GM10266 (cell line): Measurements from ENCODE around the gene ATP2C1.

Source experiments
- DNase-seq: peaks from one replicate; pipeline ENCODE4 v3.0.0; 2012; ENCODE audit errors: extremely low spot score
- CTCF ChIP-seq: IDR thresholded peaks from 2 replicates; pipeline ENCODE4 v1.5.1; 2012; ENCODE audit warnings: mild to moderate bottlenecking, low read depth; ENCODE audit not compliant: control insufficient read depth, insufficient read depth; ENCODE audit errors: missing control alignments

ATP2C1 gene

GRCh38 chr3:130979117-130979516 lies 85.2 kb downstream of the ATP2C1 start:
- TF ChIP-seq CTCF: no peak
- no peak for DNase-seq

GRCh38 chr3:130981469-130981868 lies 87.6 kb downstream of the ATP2C1 start:
- DNase-seq: no peak
- no peak for TF ChIP-seq CTCF

GRCh38 chr3:130990282-130990681 lies 96.4 kb downstream of the ATP2C1 start:
- TF ChIP-seq CTCF: no peak
- DNase-seq: no peak

- no peak for TF ChIP-seq CTCF
- no peak for DNase-seq
Measured at GRCh38 chr3:130991126-130991525, 97.2 kb downstream of the ATP2C1 start.

GRCh38 chr3:130992344-130992743 lies 98.5 kb downstream of the ATP2C1 start:
- TF ChIP-seq CTCF: no peak
- no peak for DNase-seq

GRCh38 chr3:130997289-130997688 lies 103.4 kb downstream of the ATP2C1 start:
- no peak for TF ChIP-seq CTCF
- no peak for DNase-seq

- no peak for TF ChIP-seq CTCF
- no peak for DNase-seq
Measured at GRCh38 chr3:131001071-131001470, 107.2 kb downstream of the ATP2C1 start.
